Measurements from ENCODE around the gene TBC1D24.

Gene TBC1D24

DNA sequence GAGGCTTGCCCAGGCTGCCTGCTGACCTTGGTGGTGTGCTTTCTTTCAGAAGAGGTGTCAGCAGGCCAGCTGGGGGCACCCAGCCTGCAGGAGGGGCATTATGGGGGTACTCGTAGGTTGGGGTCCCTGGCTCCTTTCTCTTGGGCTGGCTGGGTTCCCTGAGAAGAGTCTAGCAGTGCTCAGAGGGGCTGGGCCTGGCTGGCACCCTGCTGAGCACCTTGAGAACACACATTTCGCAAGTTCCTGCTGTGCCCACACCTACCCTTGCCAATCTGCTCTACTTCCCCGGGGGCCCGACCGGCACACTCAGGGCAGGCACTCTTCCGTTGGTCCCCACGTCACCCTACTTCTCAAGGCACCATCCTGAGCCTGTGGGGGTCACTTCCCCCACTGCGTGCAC lies 51.2 kb downstream of the TBC1D24 start:
- Histone ChIP-seq H3K9me3 (ENCODE audit: insufficient read depth, low read length, severe bottlenecking) (no peaks in the 10 kb centered on the region), H3K79me2 (ENCODE audit: insufficient read depth, low read length) (peaks cover 21% of the 10 kb centered on the region), H3K4me2 (ENCODE audit: insufficient read depth, low read length) (no peak overlapping the region), H4K20me1 (ENCODE audit: insufficient read depth, low read length) (peaks cover 20% of the 10 kb centered on the region), H3K4me1 (ENCODE audit: insufficient read depth, low read length) (peaks cover 21% of the 10 kb centered on the region), H3K36me3 (ENCODE audit: insufficient read depth, low read length) (peaks cover 76% of the 10 kb centered on the region), H3K9ac (ENCODE audit: low read depth, low read length) (no peak overlapping the region), H3K27me3 (ENCODE audit: insufficient read depth, low read length, poor library complexity) (no peaks in the 10 kb centered on the region), H3K27ac (ENCODE audit: low read length) (no peak overlapping the region), H3K4me3 (ENCODE audit: low read depth in 1 of 2, low read length in 2 of 2) (no peak overlapping the region), H2AFZ (ENCODE audit: low read depth, low read length) (no peak overlapping the region)
- no peak for TF ChIP-seq EZH2 (IDR thresholded peaks at IDR 0.05; ENCODE audit: borderline replicate concordance, low read depth, low read length, severe bottlenecking)
- no peak for TF ChIP-seq CTCF (IDR thresholded peaks at IDR 0.05; ENCODE audit: borderline replicate concordance, extremely low read depth, low read length, poor library complexity, severe bottlenecking)
- ATAC-seq (ENCODE audit: insufficient read depth, low read depth) (no peak), DNase-seq (no peak)

DNA sequence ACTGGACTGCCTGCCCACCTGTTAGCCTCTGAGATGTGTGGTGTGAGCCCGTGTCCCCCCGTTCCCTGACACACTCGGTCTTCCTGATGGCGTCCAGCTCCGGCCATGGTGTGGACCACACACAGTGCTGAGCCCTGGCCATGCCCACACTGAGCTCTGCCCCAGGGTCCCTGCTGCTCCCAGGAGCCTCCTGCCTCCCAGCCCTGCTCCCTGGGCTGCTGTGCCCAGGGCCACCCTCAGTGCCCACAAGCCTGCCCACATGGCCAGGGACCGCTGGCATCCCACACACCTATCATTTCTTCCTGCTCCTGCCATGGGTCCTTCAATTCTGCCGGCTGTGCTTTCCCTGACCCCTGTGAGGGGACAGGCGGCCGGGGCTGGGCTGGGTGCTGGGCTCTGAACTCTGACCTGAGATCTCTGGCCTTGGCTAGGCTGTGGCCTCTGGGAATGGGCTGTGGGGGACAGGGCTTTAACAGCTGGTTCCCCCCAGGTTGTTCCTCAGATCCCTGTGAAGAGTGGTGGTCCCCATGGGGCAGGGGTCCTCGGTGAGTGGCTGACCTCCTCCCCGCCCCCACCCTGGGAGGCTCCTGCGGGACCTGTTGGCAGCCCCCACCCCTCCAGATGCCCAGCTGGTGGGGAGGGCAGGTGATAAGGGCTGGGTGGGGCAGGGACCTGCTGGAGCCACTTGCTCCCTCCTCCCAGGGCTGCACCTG lies 52.3 kb downstream of the TBC1D24 start:
- Histone ChIP-seq H2AFZ (ENCODE audit: low read depth, low read length) (no peak overlapping the region), H3K36me3 (ENCODE audit: insufficient read depth, low read length) (peaks cover 70% of the 10 kb centered on the region), H3K4me2 (ENCODE audit: insufficient read depth, low read length) (no peak overlapping the region), H3K79me2 (ENCODE audit: insufficient read depth, low read length) (peaks cover 13% of the 10 kb centered on the region), H3K9me3 (ENCODE audit: insufficient read depth, low read length, severe bottlenecking) (no peaks in the 10 kb centered on the region), H3K9ac (ENCODE audit: low read depth, low read length) (no peak overlapping the region), H3K27ac (ENCODE audit: low read length) (no peak overlapping the region), H3K4me1 (ENCODE audit: insufficient read depth, low read length) (peaks cover 21% of the 10 kb centered on the region), H3K27me3 (ENCODE audit: insufficient read depth, low read length, poor library complexity) (no peaks in the 10 kb centered on the region), H4K20me1 (ENCODE audit: insufficient read depth, low read length) (peaks cover 17% of the 10 kb centered on the region), H3K4me3 (ENCODE audit: low read depth in 1 of 2, low read length in 2 of 2) (no peak overlapping the region)
- DNase-seq (no peak), ATAC-seq (ENCODE audit: insufficient read depth, low read depth) (no peak)
- TF ChIP-seq CTCF (IDR thresholded peaks at IDR 0.05; ENCODE audit: borderline replicate concordance, extremely low read depth, low read length, poor library complexity, severe bottlenecking) (no peak), EZH2 (IDR thresholded peaks at IDR 0.05; ENCODE audit: borderline replicate concordance, low read depth, low read length, severe bottlenecking) (no peak)

GRCh38 chr16:2527784-2528100 lies 52.8 kb downstream of the TBC1D24 start:
- DNase-seq, result no peak

More at GRCh38 chr16:2527784-2528100, 52.8 kb downstream of the TBC1D24 start:
- Histone ChIP-seq H3K4me2 (ENCODE audit: insufficient read depth, low read length) (no peak overlapping the region), H3K36me3 (ENCODE audit: insufficient read depth, low read length) (peaks cover 65% of the 10 kb centered on the region), H3K27me3 (ENCODE audit: insufficient read depth, low read length, poor library complexity) (no peaks in the 10 kb centered on the region), H3K9me3 (ENCODE audit: insufficient read depth, low read length, severe bottlenecking) (no peaks in the 10 kb centered on the region), H4K20me1 (ENCODE audit: insufficient read depth, low read length) (peaks cover 17% of the 10 kb centered on the region), H3K79me2 (ENCODE audit: insufficient read depth, low read length) (peaks cover 9% of the 10 kb centered on the region), H3K4me1 (ENCODE audit: insufficient read depth, low read length) (peaks cover 26% of the 10 kb centered on the region), H2AFZ (ENCODE audit: low read depth, low read length) (no peak overlapping the region), H3K9ac (ENCODE audit: low read depth, low read length) (no peak overlapping the region), H3K4me3 (ENCODE audit: low read depth in 1 of 2, low read length in 2 of 2) (no peak overlapping the region), H3K27ac (ENCODE audit: low read length) (no peak overlapping the region)
- ATAC-seq (ENCODE audit: insufficient read depth, low read depth), result no peak
- TF ChIP-seq EZH2 (IDR thresholded peaks at IDR 0.05; ENCODE audit: borderline replicate concordance, low read depth, low read length, severe bottlenecking) (no peak), CTCF (IDR thresholded peaks at IDR 0.05; ENCODE audit: borderline replicate concordance, extremely low read depth, low read length, poor library complexity, severe bottlenecking) (no peak)

Data from DND-41 (cell line).